Fibroblast of villous mesenchyme (primary cell): ENCODE data around the gene HHAT. TPM values are rescaled to one million over a fixed set of nuclear protein-coding genes. Genes with fewer than 3 reads are reported as not detected.

ENCODE experiments used
- DNase-seq: peaks from one replicate; pipeline ENCODE4 v3.0.0-alpha.2; 2010; ENCODE audit warnings: low read depth
- H3K4me3 ChIP-seq: 2 replicates; pipeline ENCODE4 v1.5.1; 2011; ENCODE audit warnings: low read depth, mild to moderate bottlenecking, low read length
- total RNA-seq: library from RNA; depleted of rRNA; stranded (reverse); fragments of >200 nt; gene quantifications from 2 replicates; pipeline ENCODE4 v1.2.3, GENCODE V29; 2012
- TF ChIP-seq, protein P1 (sequence below): IDR thresholded peaks from 2 replicates; pipeline ENCODE4 v1.5.1; 2012; ENCODE audit warnings: low read depth, mild to moderate bottlenecking, low read length; ENCODE audit not compliant: insufficient read depth

Gene HHAT
- total RNA-seq, 1 donor: 15.1 TPM

DNA sequence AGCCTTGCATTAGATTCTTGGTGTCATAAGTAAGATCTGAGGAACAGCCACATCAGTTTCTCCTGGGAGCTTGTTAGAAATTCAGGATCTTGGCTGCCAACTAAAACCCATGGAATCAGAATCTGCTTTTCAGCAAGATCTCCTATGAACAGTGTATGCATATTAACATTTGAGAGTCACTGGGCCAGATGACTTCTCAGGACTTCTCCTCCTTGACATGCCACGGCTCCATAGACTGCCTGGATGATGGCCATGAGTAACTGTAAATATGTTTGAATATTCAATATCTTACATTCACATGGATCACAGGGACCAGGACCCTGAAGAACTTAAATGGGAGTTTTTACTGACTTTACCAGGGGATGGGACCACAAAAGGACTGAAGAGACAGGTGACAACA lies 148.0 kb downstream of the HHAT start:
- H3K4me3 ChIP-seq: no peak overlapping the region
- TF ChIP-seq, protein P1, sequence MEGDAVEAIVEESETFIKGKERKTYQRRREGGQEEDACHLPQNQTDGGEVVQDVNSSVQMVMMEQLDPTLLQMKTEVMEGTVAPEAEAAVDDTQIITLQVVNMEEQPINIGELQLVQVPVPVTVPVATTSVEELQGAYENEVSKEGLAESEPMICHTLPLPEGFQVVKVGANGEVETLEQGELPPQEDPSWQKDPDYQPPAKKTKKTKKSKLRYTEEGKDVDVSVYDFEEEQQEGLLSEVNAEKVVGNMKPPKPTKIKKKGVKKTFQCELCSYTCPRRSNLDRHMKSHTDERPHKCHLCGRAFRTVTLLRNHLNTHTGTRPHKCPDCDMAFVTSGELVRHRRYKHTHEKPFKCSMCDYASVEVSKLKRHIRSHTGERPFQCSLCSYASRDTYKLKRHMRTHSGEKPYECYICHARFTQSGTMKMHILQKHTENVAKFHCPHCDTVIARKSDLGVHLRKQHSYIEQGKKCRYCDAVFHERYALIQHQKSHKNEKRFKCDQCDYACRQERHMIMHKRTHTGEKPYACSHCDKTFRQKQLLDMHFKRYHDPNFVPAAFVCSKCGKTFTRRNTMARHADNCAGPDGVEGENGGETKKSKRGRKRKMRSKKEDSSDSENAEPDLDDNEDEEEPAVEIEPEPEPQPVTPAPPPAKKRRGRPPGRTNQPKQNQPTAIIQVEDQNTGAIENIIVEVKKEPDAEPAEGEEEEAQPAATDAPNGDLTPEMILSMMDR: no peak
- no peak for DNase-seq

DNA sequence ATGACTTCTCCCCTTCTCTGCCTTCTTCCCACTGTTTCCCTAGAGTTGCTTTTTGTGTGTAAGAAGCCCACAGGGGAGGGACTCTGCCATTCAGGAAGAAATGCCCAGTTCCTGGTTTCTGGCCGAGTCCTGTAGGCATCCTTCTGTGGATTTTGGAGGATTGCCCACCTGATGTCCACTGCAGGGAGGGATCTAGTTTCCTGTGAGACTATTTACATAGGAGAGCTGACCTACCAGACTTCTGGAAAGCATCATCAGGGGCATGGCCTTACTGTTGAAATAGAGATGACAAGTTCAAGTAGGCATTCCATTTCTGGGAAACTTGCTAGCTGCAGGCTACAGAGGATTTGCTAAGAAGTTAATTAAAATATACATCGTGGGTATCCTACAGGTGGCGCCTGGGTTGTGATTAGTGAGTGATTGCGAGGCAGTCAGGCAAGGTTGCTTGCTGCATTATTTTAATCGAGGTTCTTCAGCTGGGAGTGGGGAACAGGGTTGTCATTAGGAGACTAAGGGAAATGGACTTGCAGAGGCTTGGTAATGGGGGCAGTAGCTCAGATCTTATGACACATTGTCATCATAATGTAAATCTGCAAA lies 148.7 kb downstream of the HHAT start:
- TF ChIP-seq, protein P1: no peak
- H3K4me3 ChIP-seq: no peak overlapping the region
- DNase-seq: no peak

DNA sequence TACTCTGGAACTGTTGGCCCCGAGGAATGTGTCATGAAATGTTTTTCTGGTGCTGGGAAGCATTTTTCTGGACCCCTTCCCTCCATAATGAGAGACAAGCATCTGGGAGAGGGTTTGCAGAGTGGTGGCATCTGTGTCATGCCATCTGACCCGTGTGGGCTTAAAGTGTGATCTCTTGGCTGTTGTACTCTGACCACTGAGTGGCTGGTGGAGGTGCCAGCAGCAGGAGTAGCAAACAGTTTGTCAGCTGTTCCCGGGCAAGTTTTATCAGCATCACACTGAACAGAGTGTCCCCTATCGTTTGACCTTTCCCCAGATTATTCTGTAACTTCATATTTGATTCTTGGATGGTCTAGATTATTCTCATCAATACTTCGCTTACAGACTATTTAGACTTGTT lies 150.1 kb downstream of the HHAT start:
- TF ChIP-seq, protein P1: no peak
- no peak for DNase-seq
- H3K4me3 ChIP-seq: no peak overlapping the region

DNA sequence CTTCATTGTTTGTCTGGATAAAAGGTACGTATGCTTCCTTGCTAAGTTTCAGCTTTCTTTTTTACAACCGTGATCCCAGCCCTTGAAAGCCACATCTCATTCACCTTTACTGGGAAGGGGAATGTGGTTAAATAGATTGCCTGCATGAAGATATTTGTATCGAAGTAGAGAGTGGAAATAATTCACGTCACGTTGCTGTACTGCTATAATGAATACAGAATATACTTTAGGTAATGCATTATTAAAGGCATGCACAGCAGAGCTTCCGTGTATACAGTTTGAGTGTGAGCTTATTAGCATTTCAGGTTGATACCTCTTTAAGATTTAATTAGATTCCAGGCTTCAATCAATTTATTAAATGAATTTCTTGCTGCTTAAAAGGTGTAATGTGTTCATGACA lies 153.8 kb downstream of the HHAT start:
- no peak for DNase-seq
- TF ChIP-seq, protein P1: no peak
- no peak overlapping the region for H3K4me3 ChIP-seq

DNA sequence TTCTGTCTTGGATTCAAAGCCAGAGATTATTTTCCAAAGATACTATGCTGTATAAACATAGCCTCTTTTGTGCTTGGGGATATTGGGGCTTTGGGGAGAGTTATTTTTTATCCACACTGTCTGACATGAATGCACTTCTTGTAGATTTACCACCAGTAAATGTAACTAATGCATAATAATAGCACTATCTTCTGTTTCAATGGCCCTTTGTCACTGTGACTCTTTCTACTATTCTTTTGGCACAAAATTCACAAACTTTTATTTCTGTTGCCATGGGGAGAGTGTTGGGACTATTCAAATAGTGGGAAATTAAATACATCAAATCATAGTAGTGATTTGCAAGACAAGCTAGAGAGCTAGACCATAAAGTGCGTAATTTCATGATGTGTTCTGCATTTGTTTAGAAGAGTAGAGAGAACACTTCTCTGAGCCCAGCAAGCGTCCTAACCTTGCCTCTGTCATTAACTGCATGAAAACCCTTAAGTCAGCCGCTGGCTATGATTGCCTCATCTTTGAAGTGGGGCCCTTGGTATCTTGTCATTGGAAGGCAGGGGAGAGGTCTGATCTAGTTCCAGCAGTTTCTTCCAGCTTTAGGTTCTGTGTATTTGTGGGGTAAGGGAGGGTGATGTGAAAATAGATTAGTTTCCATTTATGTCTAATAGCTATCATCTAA lies 154.4 kb downstream of the HHAT start:
- TF ChIP-seq, protein P1: no peak
- no peak for DNase-seq
- H3K4me3 ChIP-seq: no peak overlapping the region

DNA sequence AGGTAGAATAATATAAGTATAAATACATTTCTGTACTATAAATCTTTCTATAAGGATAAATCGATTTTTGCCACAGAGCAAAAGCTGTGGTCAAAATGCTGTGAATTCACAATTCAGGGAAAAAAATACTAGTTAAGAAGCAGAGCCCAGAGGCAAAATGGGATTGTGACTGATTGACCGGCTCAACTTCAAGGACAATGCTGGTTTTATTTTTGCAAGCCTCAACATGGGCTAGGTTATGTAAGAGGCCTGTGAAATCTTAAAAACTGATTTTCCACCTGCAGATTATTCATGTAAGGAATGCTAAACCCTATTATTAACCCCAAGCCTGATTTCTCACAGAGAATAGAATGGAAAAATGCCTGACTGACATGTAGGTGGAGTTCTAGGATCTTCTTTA lies 155.1 kb downstream of the HHAT start:
- TF ChIP-seq, protein P1: no peak
- DNase-seq: no peak
- H3K4me3 ChIP-seq: no peak overlapping the region

DNA sequence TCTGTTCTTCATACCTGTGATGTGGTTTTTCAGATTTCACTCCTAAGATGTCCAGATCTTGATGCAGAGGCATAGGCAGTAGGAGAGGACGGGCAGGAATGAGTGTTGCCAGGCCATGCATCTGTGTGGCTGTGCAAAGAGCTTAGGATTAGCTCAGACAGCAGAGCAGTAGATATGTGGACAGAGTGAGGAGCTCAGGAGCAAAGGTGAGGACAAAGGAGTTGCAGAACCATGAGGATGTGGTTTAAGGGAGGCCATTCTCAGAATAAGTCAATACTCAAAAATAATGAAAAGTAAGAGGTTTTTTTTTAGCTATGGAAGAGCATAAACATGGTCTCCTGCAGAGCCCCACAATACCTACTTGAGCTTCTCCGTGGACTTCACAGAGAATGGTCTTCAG lies 158.3 kb downstream of the HHAT start:
- DNase-seq: no peak
- TF ChIP-seq, protein P1: no peak
- H3K4me3 ChIP-seq: no peak overlapping the region
